Activated CD4-positive, alpha-beta T cell treated with anti-CD3 and anti-CD28 coated beads, Interleukin-10, Interleukin-2, amounts not matched to agents 100 ng/mL and 50 ng/mL, durations not matched to agents 16 hours and 8 hours (primary cell): ENCODE measurements around the gene RHO.
"Not testable (repeated sequence)": the region's sequence is repeated elsewhere in the genome, so short reads cannot be mapped to it uniquely, and the experiment has no call there.

ENCODE experiments used
- DNase-seq: peaks from one replicate; pipeline ENCODE4 v3.0.0-alpha.2; 2020

The RHO gene

DNA sequence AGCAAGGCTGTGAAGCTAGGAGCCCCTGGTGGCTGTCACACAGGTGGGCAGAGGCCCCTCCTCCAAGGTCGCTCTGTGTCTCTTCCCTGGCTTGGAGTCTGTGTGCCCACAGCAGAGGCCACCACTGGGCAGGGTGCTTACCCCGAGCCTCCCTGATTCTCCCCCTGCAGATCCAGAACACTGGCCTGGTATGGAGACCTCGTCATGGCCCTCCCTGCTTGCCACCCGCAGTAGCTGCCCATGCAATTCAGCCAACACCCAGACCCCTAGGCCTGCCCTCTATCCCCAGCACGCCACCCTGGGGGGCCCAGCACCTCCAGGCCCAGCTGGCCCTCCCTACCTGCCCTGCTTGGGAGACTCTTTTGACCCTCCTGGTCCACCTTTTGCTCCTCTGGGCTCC is 5.5 kb upstream of the RHO start:
- no peak for DNase-seq

GRCh38 chr3:129524081-129524480 is 4.4 kb upstream of the RHO start:
- DNase-seq, result no peak

- DNase-seq, result peak; percentile 5
Measured at GRCh38 chr3:129525341-129525968, 3.0 kb upstream of the RHO start.

GRCh38 chr3:129526121-129526900 is 2.1 kb upstream of the RHO start:
- DNase-seq, result no peak

GRCh38 chr3:129527262-129527661 is 1.2 kb upstream of the RHO start:
- DNase-seq, result no peak

- DNase-seq, result no peak
Measured at GRCh38 chr3:129529436-129530210, 1.2 kb downstream of the RHO start.

DNA sequence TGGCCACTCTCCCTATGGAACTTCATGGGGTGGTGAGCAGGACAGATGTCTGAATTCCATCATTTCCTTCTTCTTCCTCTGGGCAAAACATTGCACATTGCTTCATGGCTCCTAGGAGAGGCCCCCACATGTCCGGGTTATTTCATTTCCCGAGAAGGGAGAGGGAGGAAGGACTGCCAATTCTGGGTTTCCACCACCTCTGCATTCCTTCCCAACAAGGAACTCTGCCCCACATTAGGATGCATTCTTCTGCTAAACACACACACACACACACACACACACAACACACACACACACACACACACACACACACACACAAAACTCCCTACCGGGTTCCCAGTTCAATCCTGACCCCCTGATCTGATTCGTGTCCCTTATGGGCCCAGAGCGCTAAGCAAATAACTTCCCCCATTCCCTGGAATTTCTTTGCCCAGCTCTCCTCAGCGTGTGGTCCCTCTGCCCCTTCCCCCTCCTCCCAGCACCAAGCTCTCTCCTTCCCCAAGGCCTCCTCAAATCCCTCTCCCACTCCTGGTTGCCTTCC is 1.9 kb downstream of the RHO start:
- DNase-seq, result no peak

DNA sequence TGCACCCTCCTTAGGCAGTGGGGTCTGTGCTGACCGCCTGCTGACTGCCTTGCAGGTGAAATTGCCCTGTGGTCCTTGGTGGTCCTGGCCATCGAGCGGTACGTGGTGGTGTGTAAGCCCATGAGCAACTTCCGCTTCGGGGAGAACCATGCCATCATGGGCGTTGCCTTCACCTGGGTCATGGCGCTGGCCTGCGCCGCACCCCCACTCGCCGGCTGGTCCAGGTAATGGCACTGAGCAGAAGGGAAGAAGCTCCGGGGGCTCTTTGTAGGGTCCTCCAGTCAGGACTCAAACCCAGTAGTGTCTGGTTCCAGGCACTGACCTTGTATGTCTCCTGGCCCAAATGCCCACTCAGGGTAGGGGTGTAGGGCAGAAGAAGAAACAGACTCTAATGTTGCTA is 2.4 kb downstream of the RHO start:
- DNase-seq, result no peak

DNA sequence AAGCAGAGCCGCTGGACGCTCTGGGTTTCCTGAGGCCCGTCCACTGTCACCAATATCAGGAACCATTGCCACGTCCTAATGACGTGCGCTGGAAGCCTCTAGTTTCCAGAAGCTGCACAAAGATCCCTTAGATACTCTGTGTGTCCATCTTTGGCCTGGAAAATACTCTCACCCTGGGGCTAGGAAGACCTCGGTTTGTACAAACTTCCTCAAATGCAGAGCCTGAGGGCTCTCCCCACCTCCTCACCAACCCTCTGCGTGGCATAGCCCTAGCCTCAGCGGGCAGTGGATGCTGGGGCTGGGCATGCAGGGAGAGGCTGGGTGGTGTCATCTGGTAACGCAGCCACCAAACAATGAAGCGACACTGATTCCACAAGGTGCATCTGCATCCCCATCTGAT is 3.3 kb downstream of the RHO start:
- DNase-seq, result no peak

DNA sequence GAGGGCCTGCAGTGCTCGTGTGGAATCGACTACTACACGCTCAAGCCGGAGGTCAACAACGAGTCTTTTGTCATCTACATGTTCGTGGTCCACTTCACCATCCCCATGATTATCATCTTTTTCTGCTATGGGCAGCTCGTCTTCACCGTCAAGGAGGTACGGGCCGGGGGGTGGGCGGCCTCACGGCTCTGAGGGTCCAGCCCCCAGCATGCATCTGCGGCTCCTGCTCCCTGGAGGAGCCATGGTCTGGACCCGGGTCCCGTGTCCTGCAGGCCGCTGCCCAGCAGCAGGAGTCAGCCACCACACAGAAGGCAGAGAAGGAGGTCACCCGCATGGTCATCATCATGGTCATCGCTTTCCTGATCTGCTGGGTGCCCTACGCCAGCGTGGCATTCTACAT is 3.8 kb downstream of the RHO start:
- DNase-seq, result no peak

GRCh38 chr3:129533406-129533805 is 5.0 kb downstream of the RHO start:
- no peak for DNase-seq

DNA sequence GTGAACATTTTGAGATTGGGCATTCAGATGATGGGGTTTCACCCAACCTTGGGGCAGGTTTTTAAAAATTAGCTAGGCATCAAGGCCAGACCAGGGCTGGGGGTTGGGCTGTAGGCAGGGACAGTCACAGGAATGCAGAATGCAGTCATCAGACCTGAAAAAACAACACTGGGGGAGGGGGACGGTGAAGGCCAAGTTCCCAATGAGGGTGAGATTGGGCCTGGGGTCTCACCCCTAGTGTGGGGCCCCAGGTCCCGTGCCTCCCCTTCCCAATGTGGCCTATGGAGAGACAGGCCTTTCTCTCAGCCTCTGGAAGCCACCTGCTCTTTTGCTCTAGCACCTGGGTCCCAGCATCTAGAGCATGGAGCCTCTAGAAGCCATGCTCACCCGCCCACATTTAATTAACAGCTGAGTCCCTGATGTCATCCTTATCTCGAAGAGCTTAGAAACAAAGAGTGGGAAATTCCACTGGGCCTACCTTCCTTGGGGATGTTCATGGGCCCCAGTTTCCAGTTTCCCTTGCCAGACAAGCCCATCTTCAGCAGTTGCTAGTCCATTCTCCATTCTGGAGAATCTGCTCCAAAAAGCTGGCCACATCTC is 6.1 kb downstream of the RHO start:
- DNase-seq, result no peak

DNA sequence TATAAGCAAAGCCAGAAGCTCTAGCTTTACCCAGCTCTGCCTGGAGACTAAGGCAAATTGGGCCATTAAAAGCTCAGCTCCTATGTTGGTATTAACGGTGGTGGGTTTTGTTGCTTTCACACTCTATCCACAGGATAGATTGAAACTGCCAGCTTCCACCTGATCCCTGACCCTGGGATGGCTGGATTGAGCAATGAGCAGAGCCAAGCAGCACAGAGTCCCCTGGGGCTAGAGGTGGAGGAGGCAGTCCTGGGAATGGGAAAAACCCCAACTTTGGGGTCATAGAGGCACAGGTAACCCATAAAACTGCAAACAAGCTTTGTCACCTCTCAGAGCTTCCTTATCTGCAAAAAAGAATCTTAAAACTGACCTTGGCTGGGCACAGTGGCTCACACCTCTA is 6.6 kb downstream of the RHO start:
- no peak for DNase-seq

DNA sequence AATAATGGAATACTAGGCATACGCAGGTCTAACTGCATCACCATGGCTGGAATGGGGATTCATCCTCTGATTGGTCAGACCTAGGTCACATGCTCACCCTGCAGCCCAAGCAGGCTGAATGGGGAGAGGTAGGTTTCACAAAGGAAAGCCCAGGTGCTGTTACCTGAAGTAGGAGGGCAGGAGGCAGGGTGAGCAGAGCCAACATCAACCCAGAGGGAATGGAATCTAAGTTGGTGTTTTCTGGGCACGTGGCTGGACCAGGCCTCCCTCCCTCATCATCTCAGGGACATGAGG is 7.9 kb downstream of the RHO start:
- no peak for DNase-seq

DNA sequence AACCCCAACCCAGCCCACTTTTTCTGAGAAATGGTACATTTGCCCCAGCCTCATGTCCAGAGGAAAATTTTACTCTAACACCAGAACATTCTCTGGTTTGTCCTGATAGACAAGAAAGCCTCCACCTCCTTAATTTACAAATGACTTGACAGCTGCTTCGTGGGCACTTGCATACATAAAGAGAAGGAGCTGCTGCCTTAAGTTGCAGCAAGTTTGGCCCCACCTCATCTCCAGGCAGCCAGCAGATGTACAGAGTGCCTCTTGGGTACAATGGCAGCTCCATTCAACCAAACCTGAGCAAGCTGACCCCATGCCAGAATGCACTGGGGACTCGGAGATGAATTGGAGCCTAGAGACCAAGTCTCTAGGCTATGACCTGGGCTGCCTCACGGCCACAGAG is 8.4 kb downstream of the RHO start:
- no peak for DNase-seq

DNA sequence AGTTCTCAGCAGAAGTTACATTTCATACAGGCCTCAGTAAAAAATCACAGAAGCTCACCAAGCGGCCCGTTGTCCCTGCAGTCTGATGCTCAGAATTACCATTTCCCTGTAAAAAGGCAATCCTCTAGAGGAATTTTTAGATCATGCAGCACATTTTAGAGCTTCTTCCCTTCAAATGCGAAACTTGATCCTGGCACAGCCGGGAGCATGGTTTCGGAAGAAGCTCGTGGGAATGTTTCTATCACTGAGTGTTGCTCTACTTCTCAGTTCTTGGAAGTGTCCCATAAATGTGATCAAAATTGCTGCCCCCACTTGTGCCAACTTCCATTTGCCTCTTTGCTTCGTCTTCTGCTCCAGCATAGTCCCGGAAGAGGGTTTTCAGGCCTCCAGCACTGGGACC is 10.8 kb downstream of the RHO start:
- DNase-seq, result no peak

GRCh38 chr3:129540776-129541516 is 12.5 kb downstream of the RHO start:
- DNase-seq, result no peak

DNA sequence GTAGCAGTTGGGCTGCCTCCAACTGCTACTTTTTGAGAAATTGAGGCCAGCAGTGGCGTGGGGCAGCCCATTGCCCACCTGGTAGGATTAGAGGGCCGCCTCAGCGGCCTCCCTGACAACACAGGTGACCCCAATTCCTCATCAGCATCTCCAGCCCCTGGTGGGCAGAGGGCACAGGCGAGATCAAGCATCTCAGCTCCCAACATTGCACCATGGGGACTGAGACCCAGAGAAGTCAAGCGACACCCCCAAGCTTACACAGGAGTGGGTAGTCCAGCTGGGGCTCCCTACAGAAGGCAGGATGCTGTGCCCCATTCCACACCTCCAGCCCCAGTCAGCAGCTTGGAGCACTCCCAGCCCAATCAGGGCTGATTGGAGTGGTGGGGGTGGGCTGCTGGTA is 14.3 kb downstream of the RHO start:
- no peak for DNase-seq

DNA sequence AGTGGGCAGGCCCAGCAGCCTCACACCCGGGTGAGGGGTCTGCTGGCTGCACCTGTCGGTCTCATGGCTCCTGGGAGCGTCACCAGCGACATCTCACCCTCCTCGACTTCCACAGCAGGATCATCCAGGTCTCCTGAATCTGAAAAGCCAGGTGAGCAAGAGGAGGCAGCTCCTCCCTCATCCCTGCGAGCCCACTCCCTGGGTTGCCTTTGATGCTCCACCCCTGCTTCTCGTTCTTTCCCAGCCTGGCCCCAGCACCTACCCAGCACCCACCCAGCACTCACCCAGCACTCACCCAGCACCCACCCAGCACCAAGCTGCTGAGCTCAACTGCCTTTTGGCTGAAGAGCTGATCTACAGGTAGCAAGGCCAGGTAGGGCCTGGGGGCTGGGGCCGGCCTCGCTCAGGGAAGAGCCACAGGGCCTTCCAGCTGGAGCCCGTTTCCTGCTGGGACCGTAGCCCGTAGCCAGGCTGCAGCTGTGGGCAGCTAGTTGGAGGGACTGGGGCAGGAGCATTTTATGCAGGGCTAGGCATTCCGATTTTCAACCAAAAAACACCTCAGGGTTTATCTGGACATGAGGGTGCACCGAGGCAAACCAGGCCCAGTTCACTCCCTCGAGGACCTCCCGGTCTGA is 14.8 kb downstream of the RHO start, which contains the start of gene H1-8:
TSS of gene H1-8 (plus strand) at position 20 of the 635 bp plus-strand sequence. CDS start at position 64, 44 bp downstream.
- no peak for DNase-seq

- DNase-seq, result no peak
Measured at GRCh38 chr3:129543999-129544398, 15.6 kb downstream of the RHO start.

GRCh38 chr3:129545951-129546350 is 17.5 kb downstream of the RHO start:
- DNase-seq, result not testable (repeated sequence)

DNA sequence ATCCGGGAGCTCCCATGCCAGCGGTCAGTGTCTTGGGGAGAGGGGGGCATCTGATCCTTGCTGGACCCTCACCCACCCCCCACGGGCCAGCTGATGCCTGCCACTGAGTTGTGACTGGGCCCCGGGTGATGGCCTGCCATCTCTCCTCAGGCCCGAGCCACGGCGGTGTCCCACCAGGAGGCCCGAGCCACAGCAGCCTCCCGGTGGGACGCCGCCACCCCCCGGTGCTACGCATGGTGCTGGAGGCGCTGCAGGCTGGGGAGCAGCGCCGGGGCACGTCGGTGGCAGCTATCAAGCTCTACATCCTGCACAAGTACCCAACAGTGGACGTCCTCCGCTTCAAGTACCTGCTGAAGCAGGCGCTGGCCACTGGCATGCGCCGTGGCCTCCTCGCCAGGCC is 18.8 kb downstream of the RHO start:
- DNase-seq, result no peak
